LNCaP clone FGC (cell line): Measurements from ENCODE around the gene PRKD2.

Source experiments
- DNase-seq: peaks from one replicate; pipeline ENCODE4 v3.0.0-alpha.2; 2011; ENCODE audit warnings: low read depth
- H3K4me3 ChIP-seq: 2 replicates; pipeline ENCODE4 v1.5.1; 2011; ENCODE audit warnings: mild to moderate bottlenecking, low read depth, low read length, control low read depth
- CTCF ChIP-seq: IDR thresholded peaks from 2 replicates; pipeline ENCODE4 v1.5.1; 2012; ENCODE audit warnings: mild to moderate bottlenecking; ENCODE audit not compliant: control insufficient read depth, insufficient read depth; ENCODE audit errors: extremely low read depth

Gene PRKD2

GRCh38 chr19:46660551-46661019 lies 56.3 kb downstream of the PRKD2 start:
- no peak for DNase-seq
- no peak for TF ChIP-seq CTCF
- peak overlapping the region; percentile 47 for H3K4me3 ChIP-seq

- H3K4me3 ChIP-seq: peak overlapping the region; percentile 47
- DNase-seq: no peak
- TF ChIP-seq CTCF: no peak
Measured at GRCh38 chr19:46660008-46660517, 56.9 kb downstream of the PRKD2 start.

- H3K4me3 ChIP-seq: no peak overlapping the region
- no peak for DNase-seq
- no peak for TF ChIP-seq CTCF
Measured at GRCh38 chr19:46659151-46660007, 57.5 kb downstream of the PRKD2 start.

- no peak for DNase-seq
- H3K4me3 ChIP-seq: no peak overlapping the region
- no peak for TF ChIP-seq CTCF
Measured at GRCh38 chr19:46656541-46656940, 60.4 kb downstream of the PRKD2 start.

GRCh38 chr19:46654621-46655152 lies 62.2 kb downstream of the PRKD2 start:
- TF ChIP-seq CTCF: no peak
- no peak overlapping the region for H3K4me3 ChIP-seq
- DNase-seq: no peak

GRCh38 chr19:46650445-46650844 lies 66.5 kb downstream of the PRKD2 start:
- H3K4me3 ChIP-seq: no peak overlapping the region
- TF ChIP-seq CTCF: no peak
- no peak for DNase-seq
